H9 (cell line): ENCODE measurements around the gene FABP7. TPM values are rescaled to one million over a fixed set of nuclear protein-coding genes. Genes with fewer than 3 reads are reported as not detected.

Experiments used
- DNase-seq: peaks from one replicate; pipeline ENCODE4 v3.0.0-alpha.2; 2017
- H2AFZ ChIP-seq: one replicate; pipeline ENCODE4 v1.6.1; 2013; ENCODE audit warnings: mild to moderate bottlenecking, low read length, control low read depth, moderate library complexity
- H2AK5ac ChIP-seq: 2 replicates; pipeline ENCODE4 v1.6.1; 2013; ENCODE audit warnings: low read length, control low read depth, mixed read lengths; ENCODE audit not compliant: insufficient read length
- H2BK120ac ChIP-seq: one replicate; pipeline ENCODE4 v1.6.1; 2013; ENCODE audit warnings: low read depth, mild to moderate bottlenecking, low read length, control low read depth, inconsistent platforms; ENCODE audit not compliant: poor library complexity, severe bottlenecking
- H2BK12ac ChIP-seq: 2 replicates; pipeline ENCODE4 v1.6.1; 2013; ENCODE audit warnings: low read length, control low read depth, mixed read lengths, low read depth; ENCODE audit not compliant: insufficient read length
- H2BK15ac ChIP-seq: 2 replicates; pipeline ENCODE4 v1.6.1; 2013; ENCODE audit warnings: low read depth, low read length, control low read depth
- H2BK20ac ChIP-seq: one replicate; pipeline ENCODE4 v1.6.1; 2013; ENCODE audit warnings: low read depth, mild to moderate bottlenecking, low read length, control low read depth, inconsistent platforms; ENCODE audit not compliant: poor library complexity, severe bottlenecking
- H2BK5ac ChIP-seq: 2 replicates; pipeline ENCODE4 v1.6.1; 2013; ENCODE audit warnings: low read length, control low read depth, mixed read lengths; ENCODE audit not compliant: insufficient read length
- H3K14ac ChIP-seq: 2 replicates; pipeline ENCODE4 v1.6.1; 2013; ENCODE audit warnings: low read length, control low read depth; ENCODE audit not compliant: insufficient read depth
- H3K18ac ChIP-seq: 2 replicates; pipeline ENCODE4 v1.6.1; 2013; ENCODE audit warnings: low read depth, mild to moderate bottlenecking, mixed read lengths, low read length, control low read depth; ENCODE audit not compliant: insufficient read length
- H3K23ac ChIP-seq: 2 replicates; pipeline ENCODE4 v1.6.1; 2013; ENCODE audit warnings: low read length, control low read depth, mixed read lengths, low read depth; ENCODE audit not compliant: insufficient read length
- H3K23me2 ChIP-seq: 2 replicates; pipeline ENCODE4 v1.6.1; 2013; ENCODE audit warnings: low read depth, mild to moderate bottlenecking, mixed read lengths, low read length, control low read depth; ENCODE audit not compliant: insufficient read length, poor library complexity, severe bottlenecking
- H3K27ac ChIP-seq: 2 replicates; pipeline ENCODE4 v1.5.1; 2013; ENCODE audit warnings: low read length, control low read depth, mixed read lengths, low read depth; ENCODE audit not compliant: insufficient read length
- H3K27me3 ChIP-seq: 2 replicates; pipeline ENCODE4 v1.6.1; 2013; ENCODE audit warnings: low read length, control low read depth, inconsistent platforms; ENCODE audit not compliant: insufficient read depth
- H3K4ac ChIP-seq: 2 replicates; pipeline ENCODE4 v1.6.1; 2013; ENCODE audit warnings: low read depth, mild to moderate bottlenecking, control low read depth, inconsistent platforms, low read length, moderate library complexity
- H3K4me1 ChIP-seq: 2 replicates; pipeline ENCODE4 v1.6.1; 2013; ENCODE audit warnings: low read length, control low read depth, inconsistent platforms; ENCODE audit not compliant: insufficient read depth
- H3K4me2 ChIP-seq: 2 replicates; pipeline ENCODE4 v1.6.1; 2013; ENCODE audit warnings: low read length, control low read depth, mixed read lengths; ENCODE audit not compliant: insufficient read length, insufficient read depth
- H3K56ac ChIP-seq: 2 replicates; pipeline ENCODE4 v1.6.1; 2013; ENCODE audit warnings: low read depth, mild to moderate bottlenecking, mixed read lengths, low read length, control low read depth; ENCODE audit not compliant: insufficient read length
- H3K79me1 ChIP-seq: 2 replicates; pipeline ENCODE4 v1.6.1; 2013; ENCODE audit warnings: low read depth, mild to moderate bottlenecking, moderate library complexity, low read length, control low read depth, inconsistent platforms; ENCODE audit not compliant: insufficient read depth, poor library complexity, severe bottlenecking
- H3K79me2 ChIP-seq: 2 replicates; pipeline ENCODE4 v1.6.1; 2013; ENCODE audit warnings: low read length, control low read depth, inconsistent platforms; ENCODE audit not compliant: insufficient read depth
- H3K9ac ChIP-seq: 2 replicates; pipeline ENCODE4 v1.6.1; 2013; ENCODE audit warnings: low read length, control low read depth, mixed read lengths; ENCODE audit not compliant: insufficient read length; ENCODE audit errors: extremely low read depth
- H3K9me3 ChIP-seq: one replicate; pipeline ENCODE4 v1.6.1; 2013; ENCODE audit warnings: low read depth, low read length, inconsistent platforms; ENCODE audit not compliant: control insufficient read depth
- H3T11ph ChIP-seq: one replicate; pipeline ENCODE4 v1.6.1; 2013; ENCODE audit warnings: mild to moderate bottlenecking, low read length, control low read depth, inconsistent platforms
- H4K20me1 ChIP-seq: one replicate; pipeline ENCODE4 v1.6.1; 2013; ENCODE audit not compliant: control insufficient read depth, insufficient read length, insufficient read depth
- H4K5ac ChIP-seq: 2 replicates; pipeline ENCODE4 v1.6.1; 2013; ENCODE audit warnings: low read depth, mild to moderate bottlenecking, mixed read lengths, low read length, control low read depth; ENCODE audit not compliant: insufficient read length
- H4K8ac ChIP-seq: replicated peaks from 2 replicates; pipeline ENCODE4 v1.6.1; 2013; ENCODE audit warnings: low read length, control low read depth, mixed read lengths, low read depth; ENCODE audit not compliant: insufficient read length
- H4K91ac ChIP-seq: 2 replicates; pipeline ENCODE4 v1.6.1; 2013; ENCODE audit warnings: low read depth, mild to moderate bottlenecking, moderate library complexity, mixed read lengths, low read length, control low read depth; ENCODE audit not compliant: insufficient read length
- H3K27ac Mint-ChIP-seq, 3 experiments: 2 replicates in 2 of 3; 3 replicates in 1 of 3; pipeline ENCODE4 v1.8.0; 2020 to 2021; ENCODE audit warnings: mixed read lengths in 3 of 3, mild to moderate bottlenecking in 1 of 3, moderate library complexity in 1 of 3
- H3K27me3 Mint-ChIP-seq: 2 replicates; pipeline ENCODE4 v1.8.0; 2021; ENCODE audit warnings: low read depth, mild to moderate bottlenecking, moderate library complexity, mixed read lengths
- H3K36me3 Mint-ChIP-seq, 3 experiments: 2 replicates in 2 of 3; 3 replicates in 1 of 3; pipeline ENCODE4 v1.8.0; 2020 to 2021; ENCODE audit warnings: low read depth in 3 of 3, mixed read lengths in 3 of 3; ENCODE audit not compliant: insufficient read depth in 1 of 3
- H3K4me1 Mint-ChIP-seq, 2 experiments: 2 replicates each; pipeline ENCODE4 v1.8.0; 2020; ENCODE audit warnings: mixed read lengths in 2 of 2
- H3K4me3 Mint-ChIP-seq, 2 experiments: 2 replicates in 1 of 2; 3 replicates in 1 of 2; pipeline ENCODE4 v1.8.0; 2020 to 2021; ENCODE audit warnings: mild to moderate bottlenecking in 2 of 2, mixed read lengths in 2 of 2, moderate library complexity in 1 of 2
- H3K9me3 Mint-ChIP-seq, 2 experiments: 2 replicates in 1 of 2; 3 replicates in 1 of 2; pipeline ENCODE4 v1.8.0; 2020; ENCODE audit warnings: mild to moderate bottlenecking in 2 of 2, mixed read lengths in 2 of 2, moderate library complexity in 1 of 2
- CTCF ChIP-seq: fragments of 200-600 bp; sonication (generic); conservative IDR thresholded peaks from 3 replicates; pipeline ENCODE4 v1.8.0; 2021; ENCODE audit warnings: antibody characterized with exemption, mild to moderate bottlenecking
- WGBS: extraction: QIAGEN DNeasy Blood & Tissue Kit; methylation state at CpG from one replicate; pipeline ENCODE4 v1.1.7; 2013; ENCODE audit warnings: missing lambda C conversion rate, low lambda C conversion rate, mixed read lengths; ENCODE audit not compliant: insufficient read length; ENCODE audit errors: extremely low coverage; 5-methylcytosine and 5-hydroxymethylcytosine counted together
- total RNA-seq: library from RNA; stranded (reverse); gene quantifications from 2 replicates; pipeline ENCODE4 v1.2.1, GENCODE V29; 2021

FABP7 gene
- total RNA-seq, 1 experiment from 2014 or later: 3.9 TPM

GRCh38 chr6:122817766-122818165, 38.2 kb downstream of the FABP7 start:
- no peak overlapping the region for H3K9ac ChIP-seq
- H3K9me3 ChIP-seq: no peaks in the 10 kb centered on the region
- H3K27me3 ChIP-seq: no peaks in the 10 kb centered on the region
- no peak overlapping the region for H3K27ac ChIP-seq
- no peaks in the 10 kb centered on the region for H4K20me1 ChIP-seq
- H2AK5ac ChIP-seq: no peak overlapping the region
- H3K4ac ChIP-seq: no peak overlapping the region
- H3K4me2 ChIP-seq: no peak overlapping the region
- H3K56ac ChIP-seq: no peak overlapping the region
- H2BK120ac ChIP-seq: no peak overlapping the region
- H3K4me1 ChIP-seq: no peaks in the 10 kb centered on the region; the same call in 1 of the 2 replicates
- Mint-ChIP-seq H3K27ac (no peak overlapping the region), H3K4me3 (no peak overlapping the region), H3K27me3 (no peaks in the 10 kb centered on the region), H3K9me3 (no peaks in the 10 kb centered on the region), H3K36me3 (no peaks in the 10 kb centered on the region), H3K4me1 (peaks cover 10 to 17% of the 10 kb centered on the region in 2 experiments)
- H4K5ac ChIP-seq: no peak overlapping the region
- no peaks in the 10 kb centered on the region for H3K79me1 ChIP-seq
- TF ChIP-seq CTCF: no peak
- no peaks in the 10 kb centered on the region for H3K79me2 ChIP-seq
- H2AFZ ChIP-seq: no peak overlapping the region
- H3T11ph ChIP-seq: no peak overlapping the region
- no peak overlapping the region for H3K14ac ChIP-seq
- no peak overlapping the region for H2BK15ac ChIP-seq
- H2BK20ac ChIP-seq: no peak overlapping the region
- H3K18ac ChIP-seq: no peak overlapping the region
- WGBS: no CpG with 5 or more reads among the region's 4 CpGs
- H3K23ac ChIP-seq: no peak overlapping the region
- no peaks in the 10 kb centered on the region for H3K23me2 ChIP-seq
- no peak overlapping the region for H2BK12ac ChIP-seq
- H4K91ac ChIP-seq: no peak overlapping the region
- no peak overlapping the region for H4K8ac ChIP-seq
- no peak for DNase-seq
- no peak overlapping the region for H2BK5ac ChIP-seq
